Head of caudate nucleus (tissue), 42 donors: ENCODE data around the gene DNHD1.
"Not testable (repeated sequence)": the region's sequence is repeated elsewhere in the genome, so short reads cannot be mapped to it uniquely, and the experiment has no call there.

Experiments used
- DNase-seq, 42 donors: peaks; one replicate each; pipeline versions ENCODE4 v3.0.0 to v3.0.0-alpha.2; 2020 to 2021; ENCODE audit warnings: mixed read lengths in 7 of 42
- intact Hi-C: fragments of 100-400 bp; cut with DNase I; formaldehyde crosslinking; loops from one replicate; pipeline ENCODE4 v1.15.0; 2022

Gene DNHD1

DNA sequence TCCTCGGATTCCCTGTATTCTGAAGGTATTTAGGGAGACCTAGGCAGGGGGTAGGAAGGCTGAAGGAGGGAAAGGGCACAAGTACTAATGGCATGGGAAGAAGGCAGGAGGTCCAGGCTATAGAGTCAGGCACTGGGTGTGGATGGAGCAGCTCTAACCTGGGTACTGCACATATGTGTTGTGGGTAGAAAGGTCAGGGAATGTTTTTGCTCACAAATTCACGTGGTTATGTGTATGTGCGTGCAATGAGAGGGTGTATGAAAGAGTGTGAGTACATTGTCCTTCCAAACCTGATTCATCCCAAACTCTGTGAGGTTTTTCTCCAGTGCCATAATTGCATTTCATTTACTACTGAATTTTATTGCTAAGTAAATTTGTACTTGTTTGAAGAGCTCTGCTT is 23.2 kb downstream of the DNHD1 start:
- DNase-seq, result no peak
- intact Hi-C loops, result no loop called here

DNA sequence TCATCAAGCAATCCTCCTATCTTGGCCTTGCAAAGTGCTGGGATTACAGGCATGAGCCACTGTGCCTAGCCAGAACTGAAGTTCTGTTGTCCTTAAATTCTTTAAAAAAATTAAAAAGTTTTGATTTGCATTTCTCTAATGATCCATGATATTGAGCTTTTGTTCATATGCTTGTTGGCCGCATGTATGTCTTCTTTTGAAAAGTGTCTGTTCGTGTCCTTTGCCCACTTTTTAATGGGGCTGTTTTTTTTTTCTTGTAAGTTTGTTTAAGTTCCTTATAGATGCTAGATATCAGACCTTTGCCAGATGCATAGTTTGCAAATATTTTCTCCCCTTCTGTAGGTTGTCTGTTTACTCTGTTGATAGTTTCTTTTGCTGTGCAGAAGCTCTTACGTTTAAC is 24.9 kb downstream of the DNHD1 start:
- DNase-seq, intact Hi-C loops: not testable (repeated sequence)

DNA sequence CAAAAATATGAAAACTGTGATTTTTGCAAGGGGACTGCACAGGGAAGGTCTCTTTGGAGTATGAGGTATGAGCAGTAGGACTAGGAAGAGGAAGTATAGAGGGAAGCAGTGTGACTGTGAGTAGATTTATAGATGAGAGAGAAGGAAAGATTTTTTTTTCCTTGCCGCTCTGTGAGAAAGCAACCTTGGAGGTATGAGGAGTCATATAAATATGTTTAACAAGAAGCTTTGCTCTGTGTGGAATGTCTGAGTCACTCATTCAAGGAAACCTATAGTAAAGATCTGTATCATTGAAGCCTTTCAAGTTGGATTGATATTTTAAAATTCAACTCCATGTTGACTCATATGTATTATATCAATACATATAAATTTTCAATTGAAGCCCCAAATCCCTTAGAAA is 26.2 kb downstream of the DNHD1 start:
- DNase-seq, result no peak
- intact Hi-C loops, result no loop called here

DNA sequence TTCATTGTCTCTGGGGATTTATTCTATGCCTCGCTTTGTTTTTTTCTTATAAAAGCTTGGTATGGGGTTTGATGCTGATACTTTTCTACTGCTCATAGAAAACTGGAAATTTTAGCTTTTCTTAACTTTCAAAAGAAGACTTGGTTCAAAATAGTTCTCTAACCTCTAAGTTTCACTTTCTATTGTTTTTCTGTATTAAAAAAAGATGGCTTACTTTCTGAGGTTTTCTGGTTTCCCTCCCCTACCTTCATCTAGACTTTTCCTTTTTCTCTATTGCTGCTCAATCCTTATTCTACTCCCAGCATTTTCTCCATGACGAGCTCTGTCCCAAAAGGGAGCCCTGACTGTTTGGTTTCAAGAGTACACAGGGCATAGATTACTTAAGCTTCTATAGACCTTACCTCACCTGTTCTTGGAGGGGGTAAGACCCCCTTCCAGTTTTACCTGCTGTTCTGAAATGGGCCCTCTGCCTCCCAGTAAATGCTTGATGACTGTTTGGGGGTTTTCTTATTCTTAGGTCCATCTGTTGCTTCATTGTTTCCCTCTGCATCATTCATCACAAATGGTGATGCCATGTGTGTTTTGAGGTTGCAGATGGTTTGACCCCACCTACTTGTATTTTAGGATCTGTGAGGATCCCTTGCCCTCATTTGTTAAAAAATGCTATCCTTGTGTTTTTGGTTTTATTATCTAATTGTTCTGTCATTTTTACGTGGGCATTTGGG is 29.5 kb downstream of the DNHD1 start:
- DNase-seq, result no peak
- intact Hi-C loops, result no loop called here

DNA sequence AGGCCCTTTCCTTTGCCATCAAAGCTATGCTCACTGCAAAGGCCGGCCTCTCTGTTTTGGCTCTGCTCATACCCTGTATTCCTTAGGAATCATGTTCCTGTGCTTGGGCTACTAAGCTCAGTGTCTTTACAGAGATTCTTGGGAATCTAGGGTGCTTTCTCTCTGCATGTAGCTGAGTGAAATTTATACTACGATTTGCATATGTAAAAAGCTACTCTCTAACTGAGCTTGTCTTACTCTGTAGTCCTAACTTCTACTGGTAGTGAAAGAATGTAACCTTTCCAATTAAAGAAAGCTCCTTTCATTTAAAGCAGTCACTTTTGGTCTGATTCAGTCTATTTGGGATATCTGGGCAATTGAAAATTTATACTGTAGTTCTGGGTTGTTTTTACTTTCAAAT is 32.2 kb downstream of the DNHD1 start:
- DNase-seq, result no peak
- intact Hi-C loops, result no loop called here

DNA sequence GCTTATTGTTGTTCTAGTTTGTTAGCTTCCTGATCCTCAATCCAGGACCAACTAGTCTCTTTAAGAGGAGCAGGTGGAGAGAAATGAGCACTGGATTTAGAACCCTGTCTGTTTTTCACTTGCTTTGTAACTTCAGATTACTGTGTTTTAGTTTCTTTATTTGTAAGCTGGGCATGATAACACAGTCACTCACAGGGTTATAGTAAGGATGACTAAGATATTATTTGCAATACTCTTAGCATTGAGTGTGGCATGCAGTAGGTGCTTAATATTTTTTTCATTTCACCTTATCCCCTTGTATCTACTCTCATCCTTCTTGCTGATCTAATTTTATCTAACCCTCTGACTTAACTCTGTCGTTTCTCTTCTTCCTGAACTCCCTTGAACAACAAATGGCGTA is 33.8 kb downstream of the DNHD1 start:
- intact Hi-C loops, result loop anchor here (2.0 kb wide), 1 partner anchor 152 kb away; the partner anchor contains the start of gene MRPL17
- no peak for DNase-seq

DNA sequence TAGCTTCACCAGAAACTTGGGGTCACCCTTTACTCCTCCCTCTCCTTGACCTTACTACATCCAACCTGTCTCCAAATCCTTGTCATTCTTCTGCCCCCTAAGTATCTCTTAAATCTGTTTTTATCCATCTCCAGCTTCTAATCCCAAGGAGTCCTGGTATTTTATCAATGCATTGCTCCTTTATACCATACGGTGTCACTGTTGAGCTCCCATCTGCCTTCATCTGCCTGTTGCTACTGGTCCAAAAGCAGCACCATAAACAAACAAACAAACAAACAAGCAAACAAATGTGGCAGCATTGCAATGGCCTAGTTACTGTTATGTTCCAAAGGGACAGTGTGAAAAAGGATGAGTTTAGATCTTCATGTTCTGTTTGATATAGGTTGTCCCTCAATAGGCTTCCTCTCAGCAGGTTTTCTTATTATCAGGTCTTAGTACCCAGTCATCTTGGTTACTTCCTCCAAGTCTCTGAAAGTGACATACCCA is 34.2 kb downstream of the DNHD1 start:
- peak in 18 of 42 donors; percentile 14 to 76 (median 41) for DNase-seq
- intact Hi-C loops, result loop anchor here (2.0 kb wide), 1 partner anchor 151 kb away; the partner anchor contains the start of gene MRPL17

DNA sequence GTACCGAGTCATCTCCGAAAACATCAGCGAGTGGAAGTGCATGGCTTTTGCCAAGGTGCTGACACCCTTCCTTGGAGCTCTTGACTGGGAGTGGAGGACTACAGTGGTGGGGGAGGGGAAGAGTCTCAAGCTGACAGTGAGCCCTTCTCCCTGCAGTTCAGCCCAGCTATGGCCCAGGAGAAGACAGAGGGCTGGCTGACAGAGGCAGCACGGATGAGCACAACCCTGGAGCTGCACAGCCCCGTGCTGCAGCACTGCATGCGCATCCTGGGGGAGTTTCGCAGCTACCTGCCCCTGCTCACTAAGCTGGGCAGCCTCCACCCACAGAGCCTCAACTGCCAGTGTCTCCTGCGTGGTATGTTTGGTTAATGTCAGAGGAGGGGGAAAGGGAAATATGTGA is 41.4 kb downstream of the DNHD1 start:
- intact Hi-C loops, result no loop called here
- DNase-seq, result peak in 8 of 42 donors; percentile 11 to 43 (median 24)

DNA sequence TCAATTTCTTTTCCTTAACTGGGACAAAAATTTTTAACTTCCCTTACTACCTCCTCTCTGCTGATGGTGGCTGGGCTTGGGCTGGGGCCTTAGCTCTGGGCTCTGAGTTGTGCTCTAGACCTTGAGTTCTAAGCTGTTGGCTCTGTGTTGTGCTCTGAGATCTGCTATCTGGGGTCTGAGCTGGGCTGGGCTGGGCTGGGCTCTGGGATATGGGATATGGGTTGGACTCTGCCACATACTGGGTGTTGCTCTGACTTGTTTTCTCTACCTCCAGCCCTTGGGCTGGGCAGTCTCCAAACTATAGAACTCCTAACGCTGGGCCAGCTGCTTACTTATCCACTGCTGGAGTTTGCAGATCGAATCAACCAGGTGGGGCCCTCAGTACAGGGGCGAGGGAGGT is 41.9 kb downstream of the DNHD1 start:
- no peak for DNase-seq
- intact Hi-C loops, result no loop called here

DNA sequence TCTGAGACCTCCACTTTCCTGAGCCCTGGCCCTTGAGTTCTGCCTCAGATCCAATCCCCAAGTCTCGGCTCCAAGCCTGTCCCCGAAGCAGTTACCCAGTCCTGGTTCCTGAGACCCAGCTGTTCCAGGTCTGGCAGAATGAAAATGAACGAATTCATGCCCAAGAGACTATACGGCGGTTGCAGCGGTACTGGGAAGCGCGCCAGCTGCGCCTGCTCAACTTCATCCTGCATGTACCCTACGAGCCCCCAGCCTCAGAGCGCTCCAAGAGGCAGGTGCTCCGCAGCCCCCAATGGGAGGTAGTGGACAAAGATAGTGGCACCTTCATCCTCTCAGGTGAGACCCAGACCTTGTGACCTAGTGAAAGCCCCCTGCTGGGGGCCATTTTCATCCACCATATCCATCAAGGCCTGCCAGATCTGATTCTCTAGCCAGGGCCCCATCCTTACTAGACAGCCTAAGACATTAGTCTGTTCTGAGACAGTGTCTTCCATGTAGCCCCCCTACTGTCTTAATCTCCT is 42.7 kb downstream of the DNHD1 start:
- no peak for DNase-seq
- intact Hi-C loops, result no loop called here

DNA sequence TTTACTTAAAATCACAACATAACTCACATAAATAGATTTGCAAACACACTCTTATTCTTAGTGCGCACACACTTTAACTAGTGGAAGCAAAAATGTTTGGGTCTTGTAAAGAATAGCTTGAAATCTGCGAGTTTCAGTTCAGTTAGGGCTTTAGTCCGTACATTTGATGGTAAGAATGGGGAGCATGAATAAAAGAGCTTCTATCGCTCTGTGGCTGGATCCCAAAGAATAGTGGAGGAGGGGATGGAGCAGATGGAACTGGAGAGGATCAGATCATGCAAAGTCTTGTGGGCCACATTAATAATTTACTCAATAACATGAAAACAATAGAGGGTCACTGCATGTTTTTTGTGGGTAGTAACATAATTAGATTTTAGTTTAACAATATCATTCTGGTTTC is 44.3 kb downstream of the DNHD1 start:
- intact Hi-C loops, result no loop called here
- peak in 6 of 42 donors; percentile 14 to 63 (median 30) for DNase-seq

DNA sequence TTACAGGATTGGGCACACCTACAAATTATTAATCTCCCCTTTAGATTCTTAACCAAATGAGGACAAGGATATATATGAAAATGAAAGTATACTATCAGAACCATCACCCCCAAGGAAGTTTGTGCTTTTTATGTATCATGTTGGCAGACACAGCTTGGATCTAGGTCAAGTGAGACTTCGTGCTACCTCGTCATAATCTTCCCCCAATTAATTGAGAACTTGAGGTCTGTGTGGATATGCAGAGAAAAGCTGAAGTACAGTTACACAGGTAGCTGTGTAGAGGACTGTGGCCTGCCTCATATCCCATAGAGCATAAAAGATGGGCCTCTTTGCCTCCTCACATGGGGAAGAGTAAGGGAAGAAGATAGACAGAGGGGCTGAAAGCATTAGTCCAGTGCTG is 45.6 kb downstream of the DNHD1 start:
- DNase-seq, result no peak
- intact Hi-C loops, result no loop called here

DNA sequence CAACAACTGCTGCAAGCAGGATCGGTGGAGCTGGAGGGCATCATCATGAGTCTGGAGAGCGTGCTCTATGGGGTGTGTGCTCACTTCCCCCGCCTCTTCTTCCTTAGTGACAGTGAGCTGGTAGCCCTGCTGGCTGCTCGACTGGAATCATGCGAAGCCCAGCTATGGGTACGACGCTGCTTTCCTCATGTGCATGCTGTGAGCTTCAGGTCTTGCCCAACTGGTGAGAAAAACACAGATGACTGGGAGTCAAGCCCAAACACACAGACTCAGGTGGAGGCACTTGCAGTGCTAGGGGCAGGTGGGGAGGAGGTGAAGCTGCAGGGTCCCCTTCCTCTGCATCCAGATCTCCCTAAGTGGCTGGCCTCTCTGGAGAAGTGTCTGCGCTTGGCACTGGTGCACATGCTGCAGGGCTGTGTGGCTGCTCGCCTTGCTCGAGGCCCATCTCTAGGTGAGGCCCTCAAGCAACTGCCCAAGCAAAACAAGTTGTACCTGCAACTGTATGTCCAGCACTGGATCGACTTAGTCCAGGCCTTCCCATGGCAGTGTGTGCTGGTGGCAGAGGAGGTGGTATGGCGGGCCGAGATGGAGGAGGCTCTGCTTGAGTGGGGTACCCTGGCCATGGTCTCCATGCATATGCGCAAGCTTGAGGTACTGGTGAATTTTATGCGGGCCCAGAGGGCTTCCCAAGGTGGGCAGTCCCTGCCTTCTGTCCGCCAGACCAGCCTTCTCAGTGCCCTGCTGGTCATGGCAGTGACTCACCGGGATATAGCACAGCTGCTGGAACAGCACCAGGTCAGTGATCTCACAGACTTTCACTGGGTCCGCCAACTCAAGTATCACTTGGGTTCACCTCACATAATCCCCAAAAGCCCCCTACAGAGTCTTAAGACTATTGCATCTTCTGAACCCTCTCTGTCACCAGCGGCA is 48.1 kb downstream of the DNHD1 start:
- no peak for DNase-seq
- intact Hi-C loops, result no loop called here

DNA sequence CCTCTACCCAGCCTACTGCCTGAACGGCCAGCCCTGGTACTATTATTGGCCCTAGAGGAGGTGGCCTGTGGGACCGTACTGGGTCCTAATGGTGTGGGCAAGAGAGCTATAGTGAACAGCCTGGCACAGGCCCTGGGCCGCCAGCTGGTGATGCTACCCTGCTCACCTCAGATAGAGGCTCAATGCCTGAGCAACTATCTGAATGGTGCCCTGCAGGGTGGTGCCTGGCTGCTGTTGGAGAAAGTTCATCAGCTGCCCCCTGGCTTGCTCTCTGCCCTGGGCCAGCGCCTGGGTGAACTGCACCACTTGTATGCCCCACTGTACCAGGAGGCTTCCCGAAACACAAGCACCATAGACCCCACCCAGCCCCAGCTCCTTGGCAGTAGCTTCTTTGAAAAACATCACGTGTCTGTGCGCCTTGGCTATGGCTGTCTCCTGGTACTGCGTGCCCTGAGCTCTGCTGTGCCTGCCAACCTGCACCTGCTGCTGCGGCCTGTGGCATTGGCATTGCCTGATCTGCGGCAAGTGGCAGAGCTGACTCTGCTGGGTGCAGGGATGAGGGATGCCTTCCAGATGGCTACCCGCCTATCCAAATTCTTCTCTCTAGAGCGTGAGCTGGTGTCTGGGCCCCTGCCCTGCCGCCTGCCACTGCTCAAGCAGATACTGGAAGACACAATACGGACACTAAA is 49.0 kb downstream of the DNHD1 start:
- intact Hi-C loops, result no loop called here
- peak in 34 of 42 donors; percentile 27 to 84 (median 48) for DNase-seq

DNA sequence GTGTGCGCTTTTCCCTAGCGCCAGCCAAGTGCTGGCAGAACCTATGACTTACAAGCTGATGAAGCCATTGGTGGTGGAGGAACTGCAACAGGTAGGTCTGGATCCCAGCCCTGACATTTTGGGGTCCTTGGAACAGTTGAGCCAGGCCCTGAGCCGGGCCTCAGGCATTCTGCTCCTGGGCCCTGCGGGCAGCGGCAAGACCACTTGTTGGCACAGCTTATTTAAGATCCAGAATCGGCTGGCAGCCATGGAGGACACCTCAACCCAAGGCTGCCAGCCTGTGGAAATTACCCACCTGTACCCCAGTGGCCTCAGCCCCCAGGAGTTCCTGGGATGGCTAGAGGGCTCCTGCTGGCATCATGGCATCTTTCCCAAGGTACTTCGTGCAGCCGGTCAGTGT is 49.7 kb downstream of the DNHD1 start:
- no peak for DNase-seq
- intact Hi-C loops, result no loop called here

DNA sequence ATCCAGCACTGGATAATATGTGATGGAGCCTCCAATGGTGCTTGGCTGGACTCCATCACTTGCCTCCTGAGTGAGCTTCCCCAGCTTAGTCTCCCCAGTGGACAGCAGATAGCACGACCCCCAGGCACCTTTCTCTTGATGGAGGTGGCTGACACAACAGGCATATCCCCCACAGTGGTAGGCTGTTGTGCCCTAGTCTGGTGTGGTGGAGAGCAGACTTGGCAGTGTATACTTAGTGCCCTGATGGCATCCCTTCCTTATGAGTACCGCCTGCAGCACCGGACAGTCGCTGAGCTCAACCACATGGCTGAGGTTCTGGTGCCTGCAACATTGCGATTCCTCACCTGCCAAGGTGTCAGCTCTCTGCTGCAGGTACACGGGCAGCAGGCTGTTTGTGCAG is 50.1 kb downstream of the DNHD1 start:
- intact Hi-C loops, result no loop called here
- DNase-seq, result no peak

DNA sequence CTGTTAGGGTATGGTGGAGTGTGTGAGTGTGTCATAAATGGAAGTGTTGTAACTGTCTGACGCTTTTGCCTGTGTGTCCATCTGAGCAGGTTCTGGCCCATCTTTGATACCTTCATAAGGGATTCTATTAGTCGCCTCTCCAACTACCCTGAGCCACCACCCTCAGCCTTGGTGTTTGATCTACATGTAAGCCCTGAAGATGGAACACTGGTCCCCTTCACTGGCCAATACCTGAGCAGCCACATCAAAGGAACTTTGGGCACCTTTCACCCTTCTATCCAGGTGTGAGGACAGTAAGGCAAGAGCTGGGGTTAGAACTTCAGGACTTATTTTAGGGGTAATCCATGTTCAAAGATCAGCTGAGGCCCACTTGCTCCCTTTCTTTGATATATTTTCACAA is 51.0 kb downstream of the DNHD1 start:
- no peak for DNase-seq
- intact Hi-C loops, result no loop called here

DNA sequence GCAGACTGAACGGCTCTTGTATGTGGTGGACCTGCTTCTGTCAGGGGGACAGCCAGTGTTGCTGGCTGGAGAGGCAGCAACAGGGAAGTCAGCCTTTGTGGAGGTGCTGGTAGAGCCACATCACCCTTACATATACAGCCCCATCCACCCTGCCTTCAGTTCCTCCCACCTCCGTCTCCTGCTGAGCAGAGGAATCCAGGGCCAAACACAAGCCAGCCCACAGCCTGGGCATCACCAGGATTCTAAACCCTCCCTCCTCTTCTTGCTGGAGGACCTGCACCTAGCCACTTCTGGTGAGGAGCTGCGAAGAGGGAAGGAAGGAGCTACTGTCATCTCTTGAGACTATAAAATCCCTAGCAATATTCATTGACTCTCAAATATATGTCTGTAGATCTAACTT is 51.6 kb downstream of the DNHD1 start:
- no peak for DNase-seq
- intact Hi-C loops, result no loop called here

DNA sequence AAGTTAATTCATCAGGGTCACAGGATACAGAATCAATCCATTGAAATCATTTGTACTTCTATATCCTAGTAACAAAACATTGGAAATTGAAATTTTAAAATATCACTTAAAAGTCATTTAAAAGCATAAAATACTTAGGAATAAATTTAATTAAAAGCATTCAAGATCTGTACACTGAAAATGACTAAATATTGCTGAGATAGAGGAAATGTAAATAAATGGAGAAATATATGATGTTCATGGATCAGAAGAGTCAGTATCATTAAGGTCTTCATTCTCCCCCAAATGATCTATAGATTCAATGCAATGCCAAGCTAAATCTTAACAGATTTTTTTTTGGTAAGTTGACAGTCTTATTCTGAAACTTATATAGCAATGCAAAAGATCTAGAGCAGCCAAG is 56.6 kb downstream of the DNHD1 start:
- intact Hi-C loops, result no loop called here
- DNase-seq, result no peak
